Epidermal melanocyte (primary cell): ENCODE measurements around the gene RSAD1.

Experiments used
- DNase-seq: peaks from one replicate; pipeline ENCODE4 v3.0.0; 2011; ENCODE audit warnings: low spot score; ENCODE audit not compliant: insufficient read length

Gene RSAD1

DNA sequence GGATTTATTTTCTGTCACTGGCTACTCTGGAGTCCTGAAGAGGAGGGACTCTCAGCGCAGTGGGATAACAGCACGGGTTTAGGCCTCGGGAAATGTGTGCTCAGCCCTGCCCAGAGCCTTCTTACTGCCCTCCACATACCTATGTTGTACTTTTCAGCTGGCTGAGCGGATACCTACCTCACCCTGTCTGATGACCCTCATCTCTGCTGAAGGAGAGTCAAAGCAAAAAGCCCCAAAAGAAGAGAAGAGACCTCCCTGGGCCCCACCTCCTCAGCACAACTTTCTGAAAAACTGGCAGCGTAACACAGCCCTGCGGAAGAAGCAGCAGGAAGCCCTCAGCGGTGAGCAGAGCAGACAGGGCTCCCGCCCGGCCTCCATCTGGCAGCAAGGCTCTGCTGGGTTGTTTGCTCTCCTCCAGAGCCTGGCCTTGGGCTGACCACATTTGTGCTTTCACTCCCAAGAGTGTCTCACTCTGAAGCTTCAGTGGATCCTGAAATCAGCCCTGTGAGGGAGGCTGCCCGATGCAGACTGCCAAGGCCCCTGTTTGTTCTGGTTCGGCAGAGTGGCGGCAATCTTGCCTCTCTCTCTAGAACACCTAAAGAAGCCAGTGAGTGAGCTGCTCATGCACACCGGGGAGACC, 39.8 kb downstream of the RSAD1 start:
- no peak for DNase-seq

- no peak for DNase-seq
Observed at GRCh38 chr17:50519141-50519834, 40.6 kb downstream of the RSAD1 start.

GRCh38 chr17:50520483-50520882, 41.8 kb downstream of the RSAD1 start:
- no peak for DNase-seq

GRCh38 chr17:50521514-50521913, 42.9 kb downstream of the RSAD1 start:
- DNase-seq = no peak

GRCh38 chr17:50522766-50523165, 44.1 kb downstream of the RSAD1 start:
- DNase-seq = no peak

DNA sequence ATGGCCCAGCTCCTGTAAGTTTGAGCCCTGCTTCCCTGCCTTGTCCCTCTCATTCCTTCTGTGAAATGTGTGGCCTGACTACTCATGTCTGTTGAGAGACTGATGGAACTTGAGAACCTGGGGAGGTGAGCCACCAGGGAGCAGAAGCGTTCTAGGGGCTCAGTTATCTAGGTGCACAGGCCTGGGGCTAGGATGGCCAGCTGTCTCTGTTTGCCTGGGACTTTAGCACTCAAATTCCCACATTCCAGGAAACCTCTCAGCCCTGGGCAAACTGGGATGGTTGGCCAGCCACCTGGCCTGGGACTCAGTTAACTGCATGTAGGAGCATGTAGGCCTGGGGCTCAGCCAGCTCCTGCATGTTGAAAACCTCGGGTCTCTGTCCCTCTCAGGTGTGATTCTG, 44.5 kb downstream of the RSAD1 start:
- DNase-seq = no peak

- no peak for DNase-seq
Observed at GRCh38 chr17:50524838-50525237, 46.2 kb downstream of the RSAD1 start.

DNA sequence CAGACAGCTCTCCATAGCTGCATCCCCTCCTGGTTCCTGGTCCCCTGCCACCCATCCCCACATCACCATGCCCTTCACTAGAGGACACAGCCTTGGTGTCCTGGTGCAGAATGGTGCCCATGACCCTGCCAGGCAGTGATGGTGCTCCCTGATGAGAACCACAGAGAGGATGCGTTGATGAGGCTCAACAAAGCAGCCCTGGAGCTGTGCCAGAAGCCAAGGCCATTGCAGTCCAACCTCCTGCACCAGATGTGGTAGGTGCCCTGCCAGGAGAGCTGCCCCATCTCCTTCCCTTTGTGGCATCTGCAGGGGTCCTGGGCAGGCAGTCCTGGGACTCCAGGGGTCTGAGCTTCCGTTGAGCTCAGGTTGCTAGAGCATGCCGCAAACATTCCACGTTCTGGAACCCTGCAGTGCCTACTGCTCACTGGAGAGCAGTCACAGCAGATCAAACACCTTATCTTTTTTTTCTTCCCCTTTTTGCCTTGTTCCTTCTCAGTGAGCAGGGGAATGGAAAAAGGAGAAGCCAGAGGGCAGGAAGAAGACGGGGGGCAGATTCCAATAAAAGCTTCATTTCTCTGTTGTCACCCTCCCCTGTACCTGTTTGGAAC, 48.6 kb downstream of the RSAD1 start:
- DNase-seq = no peak

DNA sequence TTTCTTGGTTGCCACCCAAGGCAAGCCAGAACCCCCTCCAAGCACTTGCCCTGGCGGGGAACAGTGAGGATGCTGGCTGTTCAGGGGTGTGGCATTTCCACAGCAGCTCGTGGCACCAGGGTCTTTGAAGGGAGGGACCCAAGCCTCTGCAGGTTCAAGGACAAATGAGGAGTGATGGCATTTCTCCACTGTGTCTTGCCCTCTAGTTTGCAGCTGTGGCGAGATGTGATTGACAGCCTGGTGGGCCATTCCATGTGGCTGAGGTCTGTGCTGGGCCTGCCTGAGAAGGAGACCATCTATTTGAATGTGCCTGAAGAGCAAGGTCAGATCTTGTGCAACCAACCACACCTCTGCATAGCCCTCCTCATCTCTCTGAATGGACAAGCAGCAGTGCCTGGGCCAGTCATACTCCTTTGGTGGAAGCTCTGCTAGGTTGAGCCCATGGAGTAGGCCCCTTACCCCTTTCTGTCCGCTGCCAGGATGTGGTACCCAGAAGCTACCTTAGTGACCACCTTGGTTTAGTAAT, 49.4 kb downstream of the RSAD1 start:
- no peak for DNase-seq

- DNase-seq = no peak
Observed at GRCh38 chr17:50529849-50530248, 51.2 kb downstream of the RSAD1 start.

- DNase-seq = no peak
Observed at GRCh38 chr17:50531428-50532025, 52.9 kb downstream of the RSAD1 start.

GRCh38 chr17:50532452-50533024, 53.9 kb downstream of the RSAD1 start, which contains the start of gene EPN3:
Gene EPN3 (plus strand): TSS chr17:50532735. CDS start chr17:50536557, 3,822 bp downstream.
- no peak for DNase-seq

DNA sequence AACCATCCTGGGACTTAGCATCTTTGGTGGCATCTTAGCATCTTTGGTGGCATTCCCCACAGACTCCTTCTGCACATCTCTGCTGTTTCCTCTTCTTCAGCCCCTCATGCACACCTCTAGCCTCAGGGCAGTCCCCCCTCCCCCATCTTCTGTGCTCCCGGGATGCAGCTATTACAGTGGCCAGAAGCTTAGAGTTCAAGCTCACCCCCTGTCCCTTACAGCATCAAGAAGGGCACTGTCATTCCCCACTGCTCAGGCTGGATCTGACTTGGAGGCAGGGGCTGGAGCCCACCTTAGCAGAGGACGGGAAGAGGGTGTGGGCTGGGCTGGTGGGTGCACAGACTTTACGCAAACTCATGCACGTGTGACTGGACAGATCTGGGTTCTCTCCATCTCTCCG, 54.5 kb downstream of the RSAD1 start:
- no peak for DNase-seq

DNA sequence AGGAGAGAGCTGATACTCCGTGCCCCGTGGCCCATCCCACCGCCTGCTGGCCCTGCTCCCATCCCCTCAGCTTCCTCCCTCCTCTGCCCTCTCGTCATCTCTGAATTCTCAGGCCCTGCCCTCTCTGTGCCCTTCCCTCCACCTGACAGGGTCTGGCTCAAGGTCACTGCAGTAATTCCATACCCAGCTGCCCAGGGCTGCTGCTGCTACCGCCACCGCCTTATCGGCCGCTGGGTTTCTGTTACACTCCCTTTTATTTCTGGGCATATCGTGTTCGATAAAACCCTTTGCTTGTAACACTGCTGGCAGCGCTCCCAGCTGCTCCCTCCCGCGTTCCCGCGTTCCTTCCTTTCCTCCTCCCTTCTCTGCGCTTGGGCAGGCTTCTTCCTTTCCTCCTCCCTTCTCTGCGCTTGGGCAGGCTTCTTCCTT, 55.1 kb downstream of the RSAD1 start:
- DNase-seq = no peak

GRCh38 chr17:50534222-50534978, 55.7 kb downstream of the RSAD1 start:
- DNase-seq = no peak

DNA sequence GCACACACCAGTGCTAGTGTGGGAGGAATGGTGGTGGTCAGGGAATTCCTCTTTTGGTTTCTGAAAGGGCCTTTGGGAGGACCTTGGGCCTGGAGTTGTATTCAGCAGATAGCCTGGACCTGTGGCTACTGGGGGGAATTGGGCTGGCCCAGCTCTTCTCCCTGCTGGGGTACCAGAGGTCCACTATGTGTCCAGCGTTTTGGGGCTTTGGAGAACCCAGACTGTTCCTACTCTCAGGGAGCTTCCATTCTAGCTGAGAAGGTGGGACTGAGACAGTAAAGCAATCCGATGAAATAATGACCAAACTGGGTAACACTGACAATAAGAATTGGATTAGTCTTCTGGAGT, 56.3 kb downstream of the RSAD1 start:
- no peak for DNase-seq

GRCh38 chr17:50535407-50535806, 56.7 kb downstream of the RSAD1 start:
- DNase-seq = no peak
